Bronchial epithelial cell (primary cell): ENCODE measurements around the gene PKN2. TPM values are rescaled to one million over a fixed set of nuclear protein-coding genes. Genes with fewer than 3 reads are reported as not detected.

Experiments used
- DNase-seq: peaks from one replicate; pipeline ENCODE4 v3.0.0-alpha.2; 2010; ENCODE audit warnings: low read depth
- FAIRE-seq: peaks from 2 replicates; lab custom pipeline; 2011; peaks lifted over from hg19 to GRCh38; lab: Jason Lieb, UNC
- H3K27me3 ChIP-seq: 2 replicates; pipeline ENCODE4 v1.5.1; 2011; ENCODE audit warnings: low read length; ENCODE audit not compliant: control insufficient read depth, insufficient read depth
- H3K36me3 ChIP-seq: 2 replicates; pipeline ENCODE4 v1.5.1; 2011; ENCODE audit warnings: low read length; ENCODE audit not compliant: control insufficient read depth, insufficient read depth
- H3K4me3 ChIP-seq: 2 replicates; pipeline ENCODE4 v1.5.1; 2011; ENCODE audit warnings: mild to moderate bottlenecking, low read depth, low read length, control low read depth
- CTCF ChIP-seq: IDR thresholded peaks from 2 replicates; pipeline ENCODE4 v1.5.1; 2011; ENCODE audit warnings: mild to moderate bottlenecking, moderate library complexity, low read length, control low read depth, inconsistent platforms; ENCODE audit not compliant: insufficient read depth, severe bottlenecking
- total RNA-seq: library from RNA; depleted of rRNA; stranded (reverse); fragments of >200 nt; gene quantifications from 2 replicates; pipeline ENCODE4 v1.2.1, GENCODE V29; 2014

PKN2 gene
- total RNA-seq, 1 donor from 2014 or later, result 18.2 TPM

- DNase-seq (no peak), FAIRE-seq (no peak)
- TF ChIP-seq CTCF, result no peak
- Histone ChIP-seq H3K36me3 (no peaks in the 10 kb centered on the region), H3K27me3 (no peaks in the 10 kb centered on the region), H3K4me3 (no peak overlapping the region)
Observed at GRCh38 chr1:88662723-88663122, 21.4 kb upstream of the PKN2 start.

- no peak for FAIRE-seq
- no peak for TF ChIP-seq CTCF
- no peak overlapping the region for H3K4me3 ChIP-seq
Observed at GRCh38 chr1:88668405-88668804, 15.7 kb upstream of the PKN2 start.

GRCh38 chr1:88670462-88670861 is 13.6 kb upstream of the PKN2 start:
- FAIRE-seq, result no peak
- Histone ChIP-seq H3K4me3 (no peak overlapping the region), H3K27me3 (no peaks in the 10 kb centered on the region), H3K36me3 (no peaks in the 10 kb centered on the region)
- no peak for TF ChIP-seq CTCF
- no peak for DNase-seq

More at GRCh38 chr1:88668405-88668804, 15.7 kb upstream of the PKN2 start:
- Histone ChIP-seq H3K36me3 (no peaks in the 10 kb centered on the region), H3K27me3 (no peaks in the 10 kb centered on the region)
- DNase-seq, result no peak

- no peaks in the 10 kb centered on the region for H3K36me3 ChIP-seq
- H3K4me3 ChIP-seq, result no peak overlapping the region
- no peak for TF ChIP-seq CTCF
- no peaks in the 10 kb centered on the region for H3K27me3 ChIP-seq
- no peak for DNase-seq
- FAIRE-seq, result no peak
Observed at GRCh38 chr1:88673446-88673845, 10.6 kb upstream of the PKN2 start.

GRCh38 chr1:88678405-88678804 is 5.7 kb upstream of the PKN2 start:
- Histone ChIP-seq H3K36me3 (no peaks in the 10 kb centered on the region), H3K27me3 (no peaks in the 10 kb centered on the region), H3K4me3 (no peak overlapping the region)
- no peak for TF ChIP-seq CTCF
- FAIRE-seq (no peak), DNase-seq (no peak)

- Histone ChIP-seq H3K36me3 (no peaks in the 10 kb centered on the region), H3K4me3 (no peak overlapping the region), H3K27me3 (no peaks in the 10 kb centered on the region)
- FAIRE-seq (no peak), DNase-seq (no peak)
- no peak for TF ChIP-seq CTCF
Observed at GRCh38 chr1:88680471-88680870, 3.6 kb upstream of the PKN2 start.
